WERI-Rb-1 (cell line): ENCODE data around the gene DHCR24.

Experiments
- DNase-seq: peaks from one replicate; pipeline ENCODE4 v3.0.0-alpha.2; 2020
- H3K27ac ChIP-seq: fragments of 250-450 bp; sonication (Bioruptor Pico); 2 replicates; pipeline ENCODE4 v1.5.1; 2020; ENCODE audit warnings: mild to moderate bottlenecking, moderate library complexity
- H3K27me3 ChIP-seq: fragments of 250-450 bp; sonication (Bioruptor Pico); 2 replicates; pipeline ENCODE4 v1.5.1; 2021; ENCODE audit warnings: mild to moderate bottlenecking, low read depth, moderate library complexity; ENCODE audit not compliant: insufficient read depth, severe bottlenecking
- H3K36me3 ChIP-seq: fragments of 250-450 bp; sonication (Bioruptor Pico); 2 replicates; pipeline ENCODE4 v1.5.1; 2020; ENCODE audit warnings: mild to moderate bottlenecking, moderate library complexity
- H3K4me3 ChIP-seq: 2 replicates; pipeline ENCODE4 v1.5.1; 2011; ENCODE audit warnings: low read depth, mild to moderate bottlenecking, control low read depth, low read length
- H3K9me3 ChIP-seq: fragments of 250-450 bp; sonication (Bioruptor Pico); 2 replicates; pipeline ENCODE4 v1.5.1; 2021; ENCODE audit warnings: mild to moderate bottlenecking, moderate library complexity; ENCODE audit not compliant: severe bottlenecking
- TF ChIP-seq, protein P1 (sequence below): IDR thresholded peaks from 2 replicates; pipeline ENCODE4 v1.5.1; 2011; ENCODE audit warnings: low read depth, mild to moderate bottlenecking, control low read depth, inconsistent platforms, low read length

The DHCR24 gene

DNA sequence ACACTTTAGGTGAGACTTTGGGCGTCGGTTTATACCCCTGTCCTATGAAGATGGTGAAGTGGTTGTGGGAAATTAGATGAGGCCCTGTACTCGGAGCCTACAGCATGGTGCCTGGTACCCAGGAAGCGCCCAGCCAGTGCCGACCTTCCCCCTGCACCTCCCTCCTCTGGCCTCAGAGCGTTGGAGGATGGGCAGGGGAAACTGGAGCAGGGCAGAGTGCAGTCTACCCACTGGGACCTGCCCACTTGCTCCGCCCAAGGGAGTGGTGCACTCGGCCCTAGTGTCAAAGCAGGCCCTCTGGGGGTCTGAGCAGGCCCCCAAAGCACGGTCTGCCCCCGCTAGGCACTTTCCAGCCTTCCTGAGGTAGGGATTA lies 72.9 kb downstream of the DHCR24 start:
- no peak overlapping the region for H3K27ac ChIP-seq
- H3K27me3 ChIP-seq, result no peaks in the 10 kb centered on the region
- no peak for DNase-seq
- TF ChIP-seq, protein P1, sequence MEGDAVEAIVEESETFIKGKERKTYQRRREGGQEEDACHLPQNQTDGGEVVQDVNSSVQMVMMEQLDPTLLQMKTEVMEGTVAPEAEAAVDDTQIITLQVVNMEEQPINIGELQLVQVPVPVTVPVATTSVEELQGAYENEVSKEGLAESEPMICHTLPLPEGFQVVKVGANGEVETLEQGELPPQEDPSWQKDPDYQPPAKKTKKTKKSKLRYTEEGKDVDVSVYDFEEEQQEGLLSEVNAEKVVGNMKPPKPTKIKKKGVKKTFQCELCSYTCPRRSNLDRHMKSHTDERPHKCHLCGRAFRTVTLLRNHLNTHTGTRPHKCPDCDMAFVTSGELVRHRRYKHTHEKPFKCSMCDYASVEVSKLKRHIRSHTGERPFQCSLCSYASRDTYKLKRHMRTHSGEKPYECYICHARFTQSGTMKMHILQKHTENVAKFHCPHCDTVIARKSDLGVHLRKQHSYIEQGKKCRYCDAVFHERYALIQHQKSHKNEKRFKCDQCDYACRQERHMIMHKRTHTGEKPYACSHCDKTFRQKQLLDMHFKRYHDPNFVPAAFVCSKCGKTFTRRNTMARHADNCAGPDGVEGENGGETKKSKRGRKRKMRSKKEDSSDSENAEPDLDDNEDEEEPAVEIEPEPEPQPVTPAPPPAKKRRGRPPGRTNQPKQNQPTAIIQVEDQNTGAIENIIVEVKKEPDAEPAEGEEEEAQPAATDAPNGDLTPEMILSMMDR, result no peak
- H3K36me3 ChIP-seq, result no peaks in the 10 kb centered on the region
- no peak overlapping the region for H3K4me3 ChIP-seq
- H3K9me3 ChIP-seq, result no peaks in the 10 kb centered on the region

DNA sequence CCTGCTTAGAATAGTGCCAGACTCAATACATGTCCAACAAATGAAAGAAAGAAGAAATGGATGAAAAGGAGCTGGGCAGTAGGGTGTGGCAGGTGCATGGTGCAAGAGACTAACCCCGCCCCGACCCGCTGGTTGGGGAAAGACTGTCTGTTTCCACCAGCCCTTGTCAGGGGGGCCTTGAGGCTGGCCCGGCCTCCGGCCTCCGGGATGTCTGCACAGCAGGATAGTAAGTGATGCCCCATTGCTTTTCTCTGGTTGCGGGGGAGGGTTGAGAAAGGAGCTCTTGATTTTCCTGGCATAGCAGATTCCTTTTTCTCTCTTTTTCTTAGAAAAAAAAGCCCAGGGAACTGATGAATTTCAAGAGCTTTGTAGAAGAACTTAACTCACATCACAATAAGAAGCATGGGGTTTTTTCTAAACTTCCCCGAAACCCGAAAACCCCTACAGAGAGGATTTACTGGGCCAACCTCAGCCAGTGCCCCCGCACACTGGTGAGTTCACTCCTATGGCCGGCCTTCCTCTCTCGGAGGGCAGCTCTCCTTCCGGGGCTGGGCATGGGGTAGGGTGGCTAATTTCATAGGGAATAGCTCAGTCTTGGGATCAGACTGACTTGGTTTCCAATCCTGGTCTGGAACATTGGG lies 73.4 kb downstream of the DHCR24 start:
- no peak overlapping the region for H3K4me3 ChIP-seq
- no peaks in the 10 kb centered on the region for H3K27me3 ChIP-seq
- TF ChIP-seq, protein P1, result no peak

DNA sequence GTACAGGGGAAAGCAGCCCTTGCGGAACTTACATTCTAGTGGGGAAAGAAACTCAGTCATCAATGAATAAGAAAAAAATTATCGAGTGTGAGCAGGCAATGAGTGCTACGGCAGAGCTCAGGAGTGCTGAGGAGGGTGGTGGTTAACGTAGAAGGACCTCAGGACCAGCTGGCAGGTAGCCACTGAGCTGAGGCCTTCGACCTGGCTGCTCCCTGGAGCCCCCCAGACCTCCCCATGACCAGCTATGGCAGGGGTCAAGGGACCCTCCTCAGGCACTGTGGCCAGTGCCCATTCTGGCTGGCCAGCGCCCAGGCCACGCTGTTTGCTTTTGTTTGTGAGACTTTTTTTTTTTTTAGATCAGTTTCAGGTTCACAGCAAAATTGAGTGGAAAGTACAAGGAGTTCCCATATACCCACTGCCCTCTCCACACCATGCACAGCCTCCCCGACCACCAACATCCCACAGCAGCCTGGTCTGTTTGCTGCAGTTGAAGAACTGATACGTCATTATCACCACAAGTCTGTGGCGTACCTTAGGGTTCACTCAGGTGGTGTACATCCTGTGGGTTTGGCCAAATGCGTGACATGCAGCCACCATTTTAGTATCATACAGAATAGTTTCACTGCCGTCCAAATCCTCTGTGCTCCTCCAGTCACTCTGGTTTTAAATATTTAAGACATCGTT lies 74.1 kb downstream of the DHCR24 start:
- H3K4me3 ChIP-seq, result no peak overlapping the region
- H3K9me3 ChIP-seq, result no peaks in the 10 kb centered on the region
- no peak overlapping the region for H3K27ac ChIP-seq
- DNase-seq, result no peak
- H3K36me3 ChIP-seq, result no peaks in the 10 kb centered on the region
- TF ChIP-seq, protein P1, result no peak
- no peaks in the 10 kb centered on the region for H3K27me3 ChIP-seq

More for the DNA sequence above, 73.4 kb downstream of the DHCR24 start:
- DNase-seq, result no peak
- Histone ChIP-seq H3K27ac (no peak overlapping the region), H3K36me3 (no peaks in the 10 kb centered on the region), H3K9me3 (no peaks in the 10 kb centered on the region)

DNA sequence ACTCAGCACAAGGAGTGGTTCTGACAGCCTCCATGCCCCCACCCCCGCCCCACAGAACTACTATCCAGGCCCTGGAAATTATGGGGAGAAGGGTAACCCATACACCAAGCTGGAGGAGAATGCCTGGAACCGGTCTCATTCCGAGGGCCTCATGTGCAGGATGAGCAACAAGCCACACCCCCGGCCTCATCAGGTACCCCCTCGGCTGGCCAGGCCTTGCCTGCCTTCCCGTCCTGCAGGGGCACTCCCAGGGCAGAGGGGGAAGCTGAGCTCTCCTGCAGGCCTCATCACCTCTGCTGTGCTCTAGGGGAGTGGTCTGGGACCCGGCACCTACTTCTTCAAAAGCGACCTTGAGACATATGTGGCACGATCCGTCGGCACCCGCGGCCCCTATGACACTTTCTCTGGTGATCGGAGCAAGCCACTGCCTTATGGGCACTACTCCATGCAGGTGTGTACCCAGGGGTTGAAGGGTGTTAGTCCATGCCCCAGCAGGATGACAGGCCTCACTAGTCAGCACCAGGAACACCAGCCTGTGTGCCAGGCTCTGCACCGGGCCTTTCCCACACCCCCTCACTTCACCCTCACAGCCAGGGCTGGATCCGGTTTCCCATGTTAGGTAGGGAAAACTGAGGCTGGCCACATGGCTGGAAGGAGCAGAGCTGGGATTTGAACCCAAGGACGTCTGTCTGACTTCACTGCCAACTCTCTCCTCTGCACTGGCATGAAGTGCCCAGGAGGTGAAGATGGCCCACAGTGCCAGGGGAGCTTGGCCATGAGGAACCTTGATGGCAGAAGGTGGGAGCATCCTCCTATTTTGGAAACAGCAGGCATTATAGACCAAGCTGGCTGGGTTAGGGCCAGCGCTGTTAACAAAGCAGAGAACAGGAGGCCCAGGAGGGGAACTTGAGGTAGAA lies 75.0 kb downstream of the DHCR24 start:
- DNase-seq, result no peak
- Histone ChIP-seq H3K9me3 (no peaks in the 10 kb centered on the region), H3K4me3 (no peak overlapping the region), H3K27me3 (no peaks in the 10 kb centered on the region), H3K27ac (no peak overlapping the region), H3K36me3 (no peaks in the 10 kb centered on the region)
- TF ChIP-seq, protein P1, result no peak

DNA sequence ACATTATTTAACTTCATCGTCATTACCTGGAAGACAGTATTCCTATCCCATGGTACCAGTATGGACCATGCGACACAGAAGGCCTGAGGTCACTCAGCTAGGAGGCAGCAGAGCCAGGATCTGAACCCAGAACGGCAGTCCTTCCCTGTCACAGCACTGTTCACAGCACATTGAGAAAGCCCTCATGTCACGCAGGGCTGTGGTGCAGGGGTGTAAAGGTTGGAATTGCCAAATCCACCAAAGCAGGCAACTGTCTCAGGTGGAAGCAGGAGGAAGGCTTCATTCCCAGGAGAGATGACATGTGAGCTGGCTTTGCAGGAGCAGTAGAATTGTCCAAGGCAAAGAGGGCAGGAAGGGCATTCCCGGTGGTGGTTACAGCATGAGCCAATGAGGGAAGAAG lies 75.9 kb downstream of the DHCR24 start:
- TF ChIP-seq, protein P1, result no peak
- DNase-seq, result no peak
- no peak overlapping the region for H3K4me3 ChIP-seq
- H3K36me3 ChIP-seq, result no peaks in the 10 kb centered on the region
- no peaks in the 10 kb centered on the region for H3K9me3 ChIP-seq
- no peak overlapping the region for H3K27ac ChIP-seq
- H3K27me3 ChIP-seq, result no peaks in the 10 kb centered on the region
